IPS-20b (cell line): ENCODE results near the gene GTF2IRD1.
A peak's percentile ranks its signal among the peaks of the same experiment; 100 is the strongest.

Experiments used
- H3K27ac ChIP-seq: one replicate; pipeline ENCODE4 v1.5.1; 2013; ENCODE audit warnings: low read length
- H3K27me3 ChIP-seq: 2 replicates; pipeline ENCODE4 v1.6.1; 2013; ENCODE audit warnings: mild to moderate bottlenecking, low read length, inconsistent platforms; ENCODE audit not compliant: insufficient read depth
- H3K36me3 ChIP-seq: 2 replicates; pipeline ENCODE4 v1.6.1; 2013; ENCODE audit warnings: low read depth, mild to moderate bottlenecking, inconsistent platforms, low read length, moderate library complexity; ENCODE audit not compliant: insufficient read depth
- H3K4me1 ChIP-seq: 2 replicates; pipeline ENCODE4 v1.6.1; 2013; ENCODE audit warnings: mild to moderate bottlenecking, control low read depth, inconsistent platforms, low read length, moderate library complexity; ENCODE audit not compliant: insufficient read depth
- H3K4me3 ChIP-seq: 2 replicates; pipeline ENCODE4 v1.5.1; 2013; ENCODE audit warnings: mild to moderate bottlenecking, low read length, inconsistent platforms
- H3K9ac ChIP-seq: 2 replicates; pipeline ENCODE4 v1.6.1; 2013; ENCODE audit warnings: low read depth, mild to moderate bottlenecking, inconsistent platforms, low read length, moderate library complexity
- H3K9me3 ChIP-seq: 2 replicates; pipeline ENCODE4 v1.6.1; 2013; ENCODE audit warnings: mild to moderate bottlenecking, low read depth, low read length, inconsistent platforms; ENCODE audit not compliant: insufficient read depth

Gene GTF2IRD1

DNA sequence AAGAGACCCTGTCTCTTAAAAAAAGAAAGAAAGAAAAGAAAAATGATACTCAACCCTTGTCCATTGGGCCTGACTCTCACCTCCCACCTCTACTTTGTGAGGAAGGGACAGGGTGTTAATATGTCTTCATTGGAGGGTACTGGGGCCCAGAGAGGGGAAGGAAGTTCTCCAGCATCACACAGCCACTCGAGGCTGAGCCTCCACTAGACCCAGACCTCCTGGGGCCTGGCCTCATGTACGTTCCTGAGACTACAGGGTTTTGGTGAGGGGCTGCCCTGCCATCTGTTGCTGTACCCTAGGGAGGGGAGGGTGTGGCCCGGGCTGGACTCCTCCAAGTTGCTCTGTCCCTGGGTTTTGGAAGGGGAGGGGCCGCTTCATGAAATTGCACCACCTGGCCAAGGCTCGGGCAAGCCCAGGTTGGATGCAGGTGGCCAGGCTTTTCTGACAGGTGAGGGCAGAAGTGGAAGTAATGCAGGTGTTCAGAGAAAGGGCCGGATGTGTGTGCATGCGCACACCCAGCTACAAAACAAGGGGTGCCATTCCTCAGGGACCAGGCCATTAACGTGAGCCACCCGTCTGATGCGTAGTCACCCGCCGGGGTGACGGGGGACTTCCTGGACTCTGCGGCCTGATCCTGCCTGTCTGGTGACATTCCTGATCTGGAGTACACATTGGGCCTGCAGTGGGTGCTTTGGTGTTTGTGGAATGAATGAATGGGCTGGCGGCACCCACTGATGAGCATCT lies 21.7 kb downstream of the GTF2IRD1 start:
- Histone ChIP-seq H3K9ac (no peak overlapping the region), H3K4me1 (peaks cover 4% of the 10 kb centered on the region; the same call in 1 of the 2 replicates), H3K27me3 (no peaks in the 10 kb centered on the region), H3K36me3 (no peaks in the 10 kb centered on the region), H3K27ac (no peak overlapping the region), H3K9me3 (no peaks in the 10 kb centered on the region), H3K4me3 (no peak overlapping the region)

DNA sequence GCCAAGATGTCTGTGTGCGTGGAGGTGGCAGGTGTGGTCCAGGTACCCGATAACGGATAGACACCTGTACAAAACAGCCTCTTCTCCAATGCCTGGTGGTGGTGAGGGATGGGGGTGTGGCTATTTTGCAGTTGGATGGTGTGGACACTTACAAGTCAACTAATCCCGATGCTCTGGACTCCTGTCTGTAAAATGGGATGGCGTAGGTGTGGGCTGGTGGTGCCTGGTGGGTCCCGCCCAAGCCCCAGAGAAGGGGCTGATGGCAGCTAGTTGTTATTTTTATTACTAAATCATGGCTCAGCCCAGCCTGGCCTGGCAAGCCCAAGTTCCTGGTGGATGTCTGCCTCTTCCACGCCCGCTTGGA lies 22.3 kb downstream of the GTF2IRD1 start:
- Histone ChIP-seq H3K9me3 (no peaks in the 10 kb centered on the region), H3K27me3 (no peaks in the 10 kb centered on the region), H3K9ac (no peak overlapping the region), H3K4me3 (no peak overlapping the region), H3K4me1 (peaks cover 8% of the 10 kb centered on the region; the same call in 1 of the 2 replicates), H3K27ac (no peak overlapping the region), H3K36me3 (no peaks in the 10 kb centered on the region)

DNA sequence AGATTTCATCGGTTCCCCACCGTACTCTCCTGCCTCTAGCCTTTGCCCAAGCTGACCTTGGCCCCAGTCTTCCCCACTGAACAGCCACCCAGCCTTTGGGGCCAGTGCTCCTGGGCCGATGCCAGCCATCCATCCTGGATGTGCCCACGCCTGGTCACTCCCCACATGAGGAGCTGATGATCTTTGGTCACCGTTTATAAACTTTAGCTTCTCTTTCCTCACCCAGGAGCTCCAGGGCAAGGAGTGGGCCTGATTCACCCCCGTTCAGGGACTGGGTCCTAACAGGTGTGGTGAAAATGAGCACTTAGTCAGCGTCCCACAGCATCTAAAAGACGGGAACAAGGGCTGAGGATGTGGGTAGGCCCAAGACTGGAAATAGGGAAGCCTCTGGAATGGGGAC lies 22.9 kb downstream of the GTF2IRD1 start:
- no peak overlapping the region for H3K9ac ChIP-seq
- no peak overlapping the region for H3K4me3 ChIP-seq
- no peaks in the 10 kb centered on the region for H3K36me3 ChIP-seq
- H3K27me3 ChIP-seq: no peaks in the 10 kb centered on the region
- H3K9me3 ChIP-seq: no peaks in the 10 kb centered on the region
- peaks cover 13% of the 10 kb centered on the region; the same call in 1 of the 2 replicates for H3K4me1 ChIP-seq
- H3K27ac ChIP-seq: no peak overlapping the region

DNA sequence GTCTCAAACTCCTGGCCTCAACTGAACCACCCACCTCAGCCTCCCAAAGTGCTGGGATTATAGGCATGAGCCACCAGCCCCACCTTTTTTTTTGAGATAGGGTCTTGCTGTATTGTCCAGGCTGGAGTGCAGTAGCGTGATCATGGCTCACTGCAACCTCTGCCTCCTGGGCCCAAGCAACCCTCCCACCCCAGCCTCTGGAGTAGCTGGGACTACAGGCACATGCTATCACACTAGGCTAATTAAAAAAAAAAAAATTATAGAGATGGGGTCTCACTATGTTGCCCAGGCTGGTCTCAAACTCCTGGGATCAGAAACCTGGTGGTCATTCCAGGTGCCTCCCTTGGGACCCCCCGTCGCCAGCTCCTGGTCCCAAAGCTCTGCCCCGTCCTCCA lies 25.0 kb downstream of the GTF2IRD1 start:
- H3K36me3 ChIP-seq: no peaks in the 10 kb centered on the region
- H3K9ac ChIP-seq: no peak overlapping the region
- H3K27ac ChIP-seq: no peak overlapping the region
- no peaks in the 10 kb centered on the region for H3K27me3 ChIP-seq
- no peak overlapping the region for H3K4me3 ChIP-seq
- H3K9me3 ChIP-seq: no peaks in the 10 kb centered on the region
- H3K4me1 ChIP-seq: peaks cover 14% of the 10 kb centered on the region; the same call in 1 of the 2 replicates

DNA sequence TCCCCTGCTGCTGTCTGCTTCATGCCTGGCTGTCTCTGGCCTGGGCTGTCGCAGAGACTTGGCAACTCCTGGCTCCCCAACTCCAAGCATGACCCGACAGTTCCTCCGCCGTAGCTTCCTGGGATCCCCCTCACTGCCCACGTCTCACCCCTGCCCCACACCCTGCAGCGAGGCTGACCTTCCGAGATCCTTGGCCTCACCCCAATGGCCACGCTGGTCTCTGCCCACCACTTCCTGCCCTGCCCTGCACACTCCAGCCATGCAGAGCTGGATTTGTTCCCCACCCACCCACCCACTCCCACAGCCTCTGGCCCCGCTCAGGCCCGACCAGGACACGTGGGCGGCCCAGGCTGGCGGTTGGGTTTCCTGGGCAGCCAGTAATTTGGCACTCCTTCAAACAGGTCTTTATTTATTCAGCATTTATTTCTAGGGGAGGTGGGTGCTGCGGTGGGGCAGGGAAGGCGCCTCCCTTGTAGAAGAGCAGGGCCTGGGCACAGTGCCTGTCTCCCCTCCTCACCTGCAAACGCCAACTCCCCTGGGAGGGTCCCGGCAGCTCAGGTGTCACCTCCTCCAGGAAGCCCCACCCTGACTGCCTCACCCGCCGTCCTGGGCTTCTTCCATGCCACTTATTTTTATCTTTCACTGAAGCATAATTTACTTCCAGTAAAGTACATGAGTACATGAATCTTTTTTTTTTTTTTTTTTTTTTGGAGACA lies 25.5 kb downstream of the GTF2IRD1 start:
- H3K4me1 ChIP-seq: peaks cover 14% of the 10 kb centered on the region; the same call in 1 of the 2 replicates
- no peak overlapping the region for H3K27ac ChIP-seq
- no peak overlapping the region for H3K9ac ChIP-seq
- no peak overlapping the region for H3K4me3 ChIP-seq
- no peaks in the 10 kb centered on the region for H3K9me3 ChIP-seq
- no peaks in the 10 kb centered on the region for H3K27me3 ChIP-seq
- H3K36me3 ChIP-seq: no peaks in the 10 kb centered on the region

DNA sequence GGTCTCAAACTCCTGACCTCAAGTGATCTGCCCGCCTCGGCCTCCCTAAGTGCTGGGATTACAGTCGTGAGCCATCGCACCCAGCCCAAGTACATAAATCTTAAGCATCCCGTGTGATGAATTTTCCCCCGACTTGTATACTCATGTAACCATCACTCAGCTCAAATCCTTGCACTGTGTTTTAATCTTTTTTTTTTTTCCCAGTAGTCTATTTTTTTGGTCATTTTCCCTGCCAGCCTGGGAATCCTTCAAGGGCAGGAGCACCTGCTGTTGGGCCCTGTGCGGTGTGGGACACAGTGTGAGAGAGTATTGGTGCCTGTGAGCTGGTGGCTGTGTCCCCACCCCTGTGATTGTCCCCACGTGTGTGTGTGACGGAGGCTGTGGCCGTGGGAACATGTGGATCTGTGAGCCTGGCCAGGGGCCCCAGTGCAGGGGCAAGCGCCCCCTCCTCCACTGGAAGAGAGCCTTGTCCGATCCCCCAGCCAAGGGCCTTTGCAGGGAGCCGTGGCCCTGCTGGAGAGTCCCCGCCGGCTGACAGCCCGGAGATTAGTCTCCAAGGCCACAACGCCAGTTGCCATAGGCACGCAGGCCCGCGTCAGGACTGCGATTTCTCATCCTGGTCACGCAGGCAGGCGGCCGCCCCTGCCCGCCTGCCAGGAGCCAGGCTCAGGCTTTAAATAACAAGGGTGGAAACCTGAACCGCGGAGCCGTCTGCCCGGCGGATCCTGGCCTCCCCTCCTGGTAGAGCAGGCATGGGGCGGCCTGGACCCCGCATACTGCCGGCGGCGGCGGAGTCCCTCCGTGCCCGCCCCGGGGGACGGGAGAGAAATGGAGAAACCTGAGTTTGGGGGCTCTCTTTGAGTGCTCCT lies 26.5 kb downstream of the GTF2IRD1 start:
- peak overlapping the region; percentile 49 for H3K27ac ChIP-seq
- peak overlapping the region; percentile 39; the same call in 1 of the 2 replicates for H3K9ac ChIP-seq
- H3K36me3 ChIP-seq: no peaks in the 10 kb centered on the region
- no peaks in the 10 kb centered on the region for H3K27me3 ChIP-seq
- no peaks in the 10 kb centered on the region for H3K9me3 ChIP-seq
- peak overlapping the region; percentile 29; the same call in 1 of the 2 replicates for H3K4me3 ChIP-seq
- peaks cover 14% of the 10 kb centered on the region; the same call in 1 of the 2 replicates for H3K4me1 ChIP-seq

DNA sequence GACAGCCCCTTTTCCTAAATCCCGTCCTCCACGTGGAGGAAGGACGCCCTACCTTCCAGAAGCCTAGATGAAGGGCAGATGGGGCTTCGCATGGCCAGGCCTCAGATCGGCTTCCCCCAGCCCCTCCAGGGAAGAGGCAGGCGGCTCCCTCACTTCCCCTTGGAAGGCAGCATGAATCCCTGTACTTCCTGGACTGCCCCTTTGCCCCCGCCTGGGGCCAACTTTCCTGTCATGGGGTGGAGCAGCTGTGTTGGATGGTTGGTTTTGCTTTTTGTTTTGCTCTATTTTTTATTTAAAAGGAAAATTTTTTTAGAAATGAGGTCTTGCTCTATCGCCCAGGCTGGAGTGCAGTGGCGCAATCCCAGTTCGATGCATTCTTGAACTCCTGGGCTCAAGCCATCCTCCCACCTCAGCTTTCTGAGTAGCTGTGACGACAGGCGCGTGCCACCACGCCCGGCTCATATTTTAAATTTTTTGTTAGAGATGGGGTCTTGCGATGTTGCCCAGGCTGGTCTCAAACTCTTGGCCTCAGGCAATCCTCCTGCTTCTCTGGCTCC lies 27.2 kb downstream of the GTF2IRD1 start:
- Histone ChIP-seq H3K27me3 (no peaks in the 10 kb centered on the region), H3K27ac (peak overlapping the region; percentile 49), H3K36me3 (no peaks in the 10 kb centered on the region), H3K4me1 (peaks cover 14% of the 10 kb centered on the region; the same call in 1 of the 2 replicates), H3K9me3 (no peaks in the 10 kb centered on the region), H3K4me3 (peak overlapping the region; percentile 29; the same call in 1 of the 2 replicates), H3K9ac (peak overlapping the region; percentile 39; the same call in 1 of the 2 replicates)

DNA sequence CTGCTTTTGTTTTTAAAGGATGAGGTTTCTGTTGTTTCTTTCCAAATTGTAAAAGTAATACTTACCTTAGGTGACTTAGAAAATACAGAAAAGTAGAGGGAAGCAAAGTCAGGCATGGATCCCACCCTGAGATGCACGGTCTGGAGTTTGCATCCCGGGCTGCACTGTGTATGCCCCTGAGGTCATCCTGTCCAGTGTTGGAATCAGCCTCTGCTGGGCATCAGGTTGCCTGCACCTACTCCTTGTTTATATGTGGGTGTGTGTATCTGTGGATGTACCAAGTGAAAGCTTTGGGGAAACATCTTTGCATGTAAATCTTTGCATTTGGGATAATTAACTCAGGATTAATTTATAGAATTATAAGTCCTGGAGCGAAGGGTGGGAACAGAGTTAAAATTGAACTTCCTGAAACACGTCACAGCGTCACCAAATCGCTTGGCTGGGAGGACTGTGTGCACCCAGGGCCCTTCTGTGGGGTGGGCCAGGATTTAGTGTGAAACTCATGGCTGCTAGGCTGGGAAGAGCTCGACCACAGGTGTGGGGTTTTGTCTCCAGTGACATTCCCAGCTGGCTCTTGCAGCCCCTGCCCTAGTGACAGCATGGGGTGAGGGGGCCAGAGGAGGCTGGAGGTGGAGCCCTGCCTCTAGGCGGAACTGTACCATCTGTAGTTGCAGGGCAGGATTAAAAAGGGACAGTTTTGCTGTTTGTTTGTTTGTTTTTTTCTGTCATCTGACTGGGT lies 27.9 kb downstream of the GTF2IRD1 start:
- H3K9ac ChIP-seq: no peak overlapping the region
- H3K9me3 ChIP-seq: no peaks in the 10 kb centered on the region
- H3K36me3 ChIP-seq: no peaks in the 10 kb centered on the region
- H3K27ac ChIP-seq: no peak overlapping the region
- H3K4me1 ChIP-seq: peaks cover 14% of the 10 kb centered on the region; the same call in 1 of the 2 replicates
- H3K4me3 ChIP-seq: no peak overlapping the region
- H3K27me3 ChIP-seq: no peaks in the 10 kb centered on the region

DNA sequence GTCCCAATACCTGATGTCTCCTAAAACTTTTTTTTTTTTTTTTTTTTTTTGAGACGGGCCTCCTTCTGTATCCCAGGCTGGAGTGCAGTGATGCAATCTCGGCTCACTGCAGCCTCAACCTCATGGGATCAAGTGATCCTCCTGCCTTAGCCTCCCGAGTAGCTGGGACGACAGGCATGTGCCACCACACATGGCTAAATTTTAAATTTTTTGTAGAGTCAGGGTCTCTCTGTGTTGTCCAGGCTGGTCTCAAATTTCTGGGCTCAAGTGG lies 28.4 kb downstream of the GTF2IRD1 start:
- Histone ChIP-seq H3K36me3 (no peaks in the 10 kb centered on the region), H3K27me3 (no peaks in the 10 kb centered on the region), H3K9ac (no peak overlapping the region), H3K9me3 (no peaks in the 10 kb centered on the region), H3K27ac (no peak overlapping the region), H3K4me1 (peaks cover 14% of the 10 kb centered on the region; the same call in 1 of the 2 replicates), H3K4me3 (no peak overlapping the region)

DNA sequence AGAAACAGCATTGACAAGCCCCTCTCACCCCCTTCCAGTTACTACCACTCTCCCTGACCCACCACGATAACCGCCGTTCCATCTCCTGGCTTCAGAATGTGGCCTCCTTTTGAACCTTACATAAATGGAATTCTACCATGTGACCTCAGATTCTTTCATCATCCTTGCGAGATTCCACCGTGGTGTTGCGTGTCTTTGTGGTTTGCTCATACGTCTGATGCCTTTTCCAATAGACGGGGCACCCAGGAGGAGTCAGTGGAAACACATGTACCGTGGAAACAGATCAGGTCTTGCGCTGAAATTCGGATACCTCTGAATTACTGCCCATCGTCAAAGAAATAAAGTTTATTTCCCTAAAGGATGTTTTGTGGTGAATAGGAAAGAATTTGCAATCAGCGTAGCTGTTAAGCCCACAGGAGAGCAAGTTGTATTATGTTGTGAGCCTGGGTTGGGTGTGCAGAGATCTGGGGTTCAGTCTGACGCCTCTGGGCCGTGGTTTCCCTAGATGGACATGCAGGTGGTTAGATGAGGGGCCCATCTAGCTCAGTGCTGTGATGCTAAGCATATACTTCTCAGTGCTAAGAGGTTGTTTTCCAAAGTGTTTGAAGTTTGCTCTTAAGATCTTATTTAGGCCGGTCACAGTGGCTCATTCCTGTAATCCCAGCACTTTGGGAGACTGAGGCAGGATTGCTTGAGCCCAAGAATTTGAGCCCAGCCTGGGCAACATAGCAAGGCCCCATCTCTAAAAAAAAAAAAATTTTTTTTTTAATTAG lies 29.1 kb downstream of the GTF2IRD1 start:
- Histone ChIP-seq H3K4me1 (peaks cover 14% of the 10 kb centered on the region; the same call in 1 of the 2 replicates), H3K9me3 (no peaks in the 10 kb centered on the region), H3K9ac (no peak overlapping the region), H3K4me3 (no peak overlapping the region), H3K27me3 (no peaks in the 10 kb centered on the region), H3K27ac (no peak overlapping the region), H3K36me3 (no peaks in the 10 kb centered on the region)
